CD14-positive monocyte (primary cell): ENCODE results near the gene TBXA2R. TPM values are rescaled to one million over a fixed set of nuclear protein-coding genes. Genes with fewer than 3 reads are reported as not detected.
"Not testable (repeated sequence)": the region's sequence is repeated elsewhere in the genome, so short reads cannot be mapped to it uniquely, and the experiment has no call there.

ENCODE experiments used
- DNase-seq, 3 donors: peaks; one replicate each; pipeline ENCODE4 v3.0.0-alpha.2; 2011 to 2022
- H2AFZ ChIP-seq: 2 replicates; pipeline ENCODE4 v1.6.0; 2012; ENCODE audit warnings: mild to moderate bottlenecking, low read depth, low read length, inconsistent platforms; ENCODE audit not compliant: insufficient read depth, poor library complexity, severe bottlenecking
- H3K27ac ChIP-seq, 2 donors: 1 replicate in 1 of 2; 2 replicates in 1 of 2; pipeline ENCODE4 v1.5.1; 2012 to 2013; ENCODE audit warnings: low read length in 2 of 2, control low read depth in 1 of 2, inconsistent platforms in 1 of 2, low read depth in 1 of 2, mild to moderate bottlenecking in 1 of 2
- H3K27me3 ChIP-seq, 2 donors: one replicate each; pipeline versions ENCODE4 v1.6.0 to v1.6.1; 2011 to 2013; ENCODE audit warnings: low read length in 2 of 2; ENCODE audit not compliant: control insufficient read depth in 2 of 2, insufficient read depth in 2 of 2
- H3K36me3 ChIP-seq, 2 donors: replicated peaks in 1 of 2; 1 replicate in 1 of 2; 2 replicates in 1 of 2; pipeline versions ENCODE4 v1.5.1 to v1.6.1; 2012 to 2013; ENCODE audit warnings: low read length in 2 of 2, control low read depth in 1 of 2, inconsistent platforms in 1 of 2, mild to moderate bottlenecking in 1 of 2; ENCODE audit not compliant: insufficient read depth in 2 of 2, control insufficient read depth in 1 of 2
- H3K4me1 ChIP-seq, 2 donors: 1 replicate in 1 of 2; 2 replicates in 1 of 2; pipeline versions ENCODE4 v1.5.1 to v1.6.1; 2012 to 2013; ENCODE audit warnings: low read length in 2 of 2, control low read depth in 1 of 2, inconsistent platforms in 1 of 2, mild to moderate bottlenecking in 1 of 2, moderate library complexity in 1 of 2; ENCODE audit not compliant: insufficient read depth in 2 of 2, control insufficient read depth in 1 of 2
- H3K4me2 ChIP-seq: replicated peaks from 2 replicates; pipeline ENCODE3; 2012; ENCODE audit warnings: low read length, moderate library complexity, mild to moderate bottlenecking; ENCODE audit not compliant: poor library complexity, severe bottlenecking; ENCODE audit errors: extremely low read depth
- H3K4me3 ChIP-seq, 3 experiments: fragments of 200-600 bp in 1 of 3; sonication (generic) in 1 of 3; replicated peaks in 1 of 3; 1 replicate in 2 of 3; 2 replicates in 1 of 3; pipeline ENCODE4 v1.5.1; 2011 to 2013; ENCODE audit warnings: low read length in 3 of 3, mild to moderate bottlenecking in 3 of 3, control low read depth in 2 of 3, low read depth in 2 of 3, inconsistent platforms in 1 of 3, moderate library complexity in 1 of 3
- H3K79me2 ChIP-seq: 2 replicates; pipeline ENCODE4 v1.6.0; 2012; ENCODE audit warnings: mild to moderate bottlenecking, control low read depth, inconsistent platforms, low read length, moderate library complexity; ENCODE audit not compliant: insufficient read depth
- H3K9ac ChIP-seq: 2 replicates; pipeline ENCODE4 v1.6.0; 2017; ENCODE audit warnings: low read length, mild to moderate bottlenecking; ENCODE audit not compliant: insufficient read depth, poor library complexity, severe bottlenecking
- H3K9me3 ChIP-seq, 2 donors: replicated peaks in 1 of 2; 1 replicate in 1 of 2; 2 replicates in 1 of 2; pipeline versions ENCODE4 v1.5.1 to v1.6.1; 2012 to 2013; ENCODE audit warnings: low read length in 2 of 2, control low read depth in 1 of 2; ENCODE audit not compliant: control insufficient read depth in 1 of 2, insufficient read depth in 1 of 2
- H4K20me1 ChIP-seq: 2 replicates; pipeline ENCODE4 v1.6.0; 2012; ENCODE audit warnings: mild to moderate bottlenecking, low read length, control low read depth, moderate library complexity; ENCODE audit not compliant: insufficient read depth
- H3K27ac Mint-ChIP-seq, 7 donors: one replicate each; pipeline ENCODE4 v1.8.0; 2020; ENCODE audit warnings: mild to moderate bottlenecking in 7 of 7, mixed read lengths in 7 of 7, moderate library complexity in 6 of 7, inconsistent platforms in 2 of 7
- H3K27me3 Mint-ChIP-seq, 3 donors: one replicate each; pipeline ENCODE4 v1.8.0; 2021 to 2022; ENCODE audit warnings: low read depth in 3 of 3, mild to moderate bottlenecking in 3 of 3, mixed read lengths in 3 of 3, moderate library complexity in 3 of 3, inconsistent platforms in 1 of 3
- H3K36me3 Mint-ChIP-seq, 2 donors: one replicate each; pipeline ENCODE4 v1.8.0; 2020; ENCODE audit warnings: mixed read lengths in 2 of 2, inconsistent platforms in 1 of 2, mild to moderate bottlenecking in 1 of 2
- H3K4me1 Mint-ChIP-seq: one replicate; pipeline ENCODE4 v1.8.0; 2020; ENCODE audit warnings: mild to moderate bottlenecking, mixed read lengths
- H3K4me3 Mint-ChIP-seq, 2 donors: one replicate each; pipeline ENCODE4 v1.8.0; 2020; ENCODE audit warnings: mild to moderate bottlenecking in 2 of 2, mixed read lengths in 2 of 2, moderate library complexity in 1 of 2
- H3K9me3 Mint-ChIP-seq, 7 donors: one replicate each; pipeline ENCODE4 v1.8.0; 2020 to 2022; ENCODE audit warnings: mixed read lengths in 7 of 7, mild to moderate bottlenecking in 6 of 7, moderate library complexity in 6 of 7, inconsistent platforms in 2 of 7
- CTCF ChIP-seq: fragments of 200-600 bp; IDR thresholded peaks from one replicate; pipeline ENCODE4 v1.8.0; 2022; ENCODE audit warnings: antibody characterized with exemption, mild to moderate bottlenecking
- WGBS: methylation state at CpG from one replicate; pipeline ENCODE4 v1.1.5; 2013; ENCODE audit warnings: missing lambda C conversion rate; ENCODE audit not compliant: insufficient coverage; 5-methylcytosine and 5-hydroxymethylcytosine counted together
- intact Hi-C, 2 donors: fragments of 100-400 bp; cut with micrococcal nuclease; formaldehyde crosslinking; loops; one replicate each; pipeline versions ENCODE4 v1.15.0 to v1.15.1; 2023
- polyA plus RNA-seq, 3 donors: library from polyadenylated mRNA; depleted of rRNA in 1 of 3; unstranded in 2 of 3; stranded (reverse) in 1 of 3; fragments of 300-500 nt in 2 of 3; fragments of >200 nt in 1 of 3; fragmentation: Illumina TruSeq in 2 of 3; gene quantifications; 1 replicate in 2 of 3; 2 replicates in 1 of 3; pipeline ENCODE4 v1.2.3, GENCODE V29; 2012 to 2021

The TBXA2R gene
- polyA plus RNA-seq, 3 donors: 0.05 TPM; not detected in 2

DNA sequence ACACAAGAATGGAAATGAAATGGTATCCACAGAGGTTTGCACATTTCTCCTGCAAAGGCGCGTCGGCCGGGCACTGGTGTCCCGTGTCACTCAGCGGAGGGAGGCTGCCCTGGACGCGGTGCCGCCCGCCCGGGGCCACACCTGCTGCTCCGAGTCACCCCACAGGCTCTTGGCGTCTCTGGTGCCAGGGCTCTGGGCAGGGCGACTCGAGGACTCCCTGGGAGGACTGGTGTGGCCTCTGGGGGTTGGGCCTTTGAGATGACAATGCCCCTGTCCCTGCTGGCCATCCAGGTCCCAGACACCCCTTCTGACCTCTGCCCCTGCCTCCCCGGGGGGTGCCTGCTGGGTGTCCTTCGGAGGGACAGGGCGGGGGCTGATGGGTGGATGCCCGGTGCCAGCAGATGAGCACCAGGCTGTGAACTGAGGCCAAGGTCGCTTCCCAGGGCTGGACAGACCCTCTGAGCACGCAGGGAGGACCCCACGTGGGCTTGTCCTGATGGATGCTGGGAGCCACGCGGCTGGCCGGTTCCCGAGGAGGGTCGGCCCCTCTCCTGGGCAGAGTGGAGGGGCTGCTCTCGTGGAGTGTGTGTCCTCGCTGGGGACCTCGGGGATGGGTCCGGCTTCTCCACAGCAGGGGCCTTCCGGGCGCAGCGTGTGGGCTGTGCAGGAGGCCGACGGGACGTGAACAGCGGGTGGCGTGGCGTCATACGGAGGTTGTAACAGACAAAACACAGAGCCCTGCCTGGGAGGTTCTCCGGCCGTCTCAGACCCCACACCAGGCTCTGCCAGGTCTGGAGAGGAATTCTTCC lies 24.6 kb upstream of the TBXA2R start:
- no peak overlapping the region for H3K4me3 Mint-ChIP-seq
- H3K27ac ChIP-seq: no peak overlapping the region
- H3K9me3 ChIP-seq: no peaks in the 10 kb centered on the region
- no peaks in the 10 kb centered on the region for H3K27me3 ChIP-seq
- H3K36me3 Mint-ChIP-seq: peaks cover 14 to 41% of the 10 kb centered on the region in 2 donors
- no peak for DNase-seq
- H3K36me3 ChIP-seq: peaks cover 25% of the 10 kb centered on the region in 2 donors
- intact Hi-C loops: no loop called here
- H3K9ac ChIP-seq: no peak overlapping the region
- peaks cover under 1% of the 10 kb centered on the region for H4K20me1 ChIP-seq
- TF ChIP-seq CTCF: no peak
- peaks cover 4 to 6% of the 10 kb centered on the region in 2 donors for H3K4me1 ChIP-seq
- H3K27me3 Mint-ChIP-seq: peaks cover 0 to 2% (median under 1%) of the 10 kb centered on the region in 3 donors
- H2AFZ ChIP-seq: no peak overlapping the region
- no peak overlapping the region for H3K27ac Mint-ChIP-seq
- H3K9me3 Mint-ChIP-seq: no peaks in the 10 kb centered on the region
- 95% methylated on average over 39 of the region's 43 CpGs for WGBS
- H3K4me1 Mint-ChIP-seq: peaks cover under 1% of the 10 kb centered on the region
- H3K4me2 ChIP-seq: no peak overlapping the region
- H3K79me2 ChIP-seq: peaks cover 2% of the 10 kb centered on the region
- no peak overlapping the region for H3K4me3 ChIP-seq

DNA sequence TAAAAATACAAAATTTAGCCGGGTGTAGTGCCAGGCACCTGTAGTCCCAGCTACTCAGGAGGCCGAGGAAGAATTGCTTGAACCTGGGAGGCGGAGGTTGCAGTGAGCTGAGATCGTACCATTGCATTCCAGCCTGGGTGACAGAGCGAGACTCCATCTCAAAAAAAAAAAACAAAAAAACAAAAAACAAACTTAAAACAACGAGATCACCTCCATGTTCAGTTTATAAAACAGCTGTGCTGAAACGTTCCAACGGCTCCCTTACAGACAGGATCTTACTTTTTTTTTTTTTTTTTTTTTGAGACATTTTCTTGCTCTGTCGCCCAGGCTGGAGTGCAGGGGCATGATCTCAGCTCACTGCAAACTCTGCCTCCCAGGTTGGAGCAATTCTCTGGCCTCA lies 22.1 kb upstream of the TBXA2R start:
- DNase-seq, H3K9me3 Mint-ChIP-seq, H3K27ac Mint-ChIP-seq, H3K4me2 ChIP-seq, H3K4me3 Mint-ChIP-seq, H3K9me3 ChIP-seq, H3K4me3 ChIP-seq, H2AFZ ChIP-seq, H3K27me3 Mint-ChIP-seq, H3K9ac ChIP-seq, H3K27me3 ChIP-seq, H3K27ac ChIP-seq: not testable (repeated sequence)
- H3K4me1 Mint-ChIP-seq: peaks cover 21% of the 10 kb centered on the region
- peaks cover 12 to 35% of the 10 kb centered on the region in 2 donors for H3K36me3 Mint-ChIP-seq
- intact Hi-C loops: loop anchor here (5.0 kb wide), 2 partner anchors 71 to 81 kb away; partner anchors contain the start of gene MFSD12 (in 1 of the 2)
- WGBS: 85% methylated on average over 7 of the region's 9 CpGs
- Histone ChIP-seq H3K4me1 (peaks cover 17 to 25% of the 10 kb centered on the region in 2 donors), H4K20me1 (peaks cover 25% of the 10 kb centered on the region), H3K79me2 (peaks cover 27% of the 10 kb centered on the region), H3K36me3 (peaks cover 22 to 26% of the 10 kb centered on the region in 2 donors)
